BJ (cell line): ENCODE measurements around the gene PCDH9. TPM values are rescaled to one million over a fixed set of nuclear protein-coding genes. Genes with fewer than 3 reads are reported as not detected.

Experiments used
- CTCF ChIA-PET: fragments of 350-600 bp; formaldehyde crosslinking; extraction: SDS; loops from one replicate; lab custom pipeline; 2021; ENCODE audit warnings: antibody characterized with exemption, inconsistent platforms; lab: Yijun Ruan, JAX
- POLR2A ChIA-PET: fragments of 300-600 bp; sonication (Branson Sonifier 250); formaldehyde crosslinking; extraction: SDS; loops from one replicate; lab custom pipeline; 2021; ENCODE audit warnings: antibody characterized with exemption; lab: Charles Lee
- DNase-seq: peaks from one replicate; pipeline ENCODE4 v3.0.0-alpha.2; 2011; ENCODE audit warnings: low read depth
- H3K27me3 ChIP-seq: 2 replicates; pipeline ENCODE4 v1.6.0; 2011; ENCODE audit warnings: low read length; ENCODE audit not compliant: control insufficient read depth, insufficient read depth
- H3K36me3 ChIP-seq: 2 replicates; pipeline ENCODE4 v1.5.1; 2011; ENCODE audit warnings: low read length; ENCODE audit not compliant: control insufficient read depth, insufficient read depth
- H3K4me3 ChIP-seq: 2 replicates; pipeline ENCODE4 v1.5.1; 2011; ENCODE audit warnings: low read depth, mild to moderate bottlenecking, control low read depth, low read length
- polyA plus RNA-seq: library from polyadenylated mRNA; depleted of rRNA; stranded (reverse); fragments of >200 nt; gene quantifications from 2 replicates; pipeline ENCODE4 v1.2.3, GENCODE V29; 2011
- TF ChIP-seq, protein P1 (sequence below): IDR thresholded peaks from 2 replicates; pipeline ENCODE4 v1.5.1; 2011; ENCODE audit warnings: low read depth, mild to moderate bottlenecking, control low read depth, inconsistent platforms, low read length, moderate library complexity; ENCODE audit not compliant: insufficient read depth

The PCDH9 gene
- polyA plus RNA-seq, 1 experiment: 2.3 TPM

DNA sequence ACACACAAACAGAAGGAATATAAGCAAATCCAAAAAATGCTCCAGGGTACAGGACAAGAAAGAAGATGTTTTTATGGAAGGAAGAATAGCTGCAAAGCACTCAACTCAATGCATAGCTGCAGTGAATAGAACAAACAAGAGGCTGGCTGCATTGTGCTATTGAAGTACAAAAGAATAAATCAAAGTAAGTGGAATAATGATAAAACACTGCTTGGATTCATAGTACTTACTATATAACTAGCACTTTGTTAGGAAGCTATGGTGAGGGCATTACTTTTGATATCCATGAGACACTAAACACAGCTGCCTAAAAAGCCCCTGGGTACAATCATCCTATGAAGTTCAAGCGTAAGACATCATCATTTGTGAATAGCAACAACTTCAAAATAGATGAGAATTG is 350.1 kb downstream of the PCDH9 start:
- TF ChIP-seq, protein P1, sequence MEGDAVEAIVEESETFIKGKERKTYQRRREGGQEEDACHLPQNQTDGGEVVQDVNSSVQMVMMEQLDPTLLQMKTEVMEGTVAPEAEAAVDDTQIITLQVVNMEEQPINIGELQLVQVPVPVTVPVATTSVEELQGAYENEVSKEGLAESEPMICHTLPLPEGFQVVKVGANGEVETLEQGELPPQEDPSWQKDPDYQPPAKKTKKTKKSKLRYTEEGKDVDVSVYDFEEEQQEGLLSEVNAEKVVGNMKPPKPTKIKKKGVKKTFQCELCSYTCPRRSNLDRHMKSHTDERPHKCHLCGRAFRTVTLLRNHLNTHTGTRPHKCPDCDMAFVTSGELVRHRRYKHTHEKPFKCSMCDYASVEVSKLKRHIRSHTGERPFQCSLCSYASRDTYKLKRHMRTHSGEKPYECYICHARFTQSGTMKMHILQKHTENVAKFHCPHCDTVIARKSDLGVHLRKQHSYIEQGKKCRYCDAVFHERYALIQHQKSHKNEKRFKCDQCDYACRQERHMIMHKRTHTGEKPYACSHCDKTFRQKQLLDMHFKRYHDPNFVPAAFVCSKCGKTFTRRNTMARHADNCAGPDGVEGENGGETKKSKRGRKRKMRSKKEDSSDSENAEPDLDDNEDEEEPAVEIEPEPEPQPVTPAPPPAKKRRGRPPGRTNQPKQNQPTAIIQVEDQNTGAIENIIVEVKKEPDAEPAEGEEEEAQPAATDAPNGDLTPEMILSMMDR: no peak
- no peaks in the 10 kb centered on the region for H3K36me3 ChIP-seq
- ChIA-PET POLR2A (no interaction called here), CTCF (no interaction called here)
- DNase-seq: no peak
- no peak overlapping the region for H3K4me3 ChIP-seq
- H3K27me3 ChIP-seq: no peaks in the 10 kb centered on the region

DNA sequence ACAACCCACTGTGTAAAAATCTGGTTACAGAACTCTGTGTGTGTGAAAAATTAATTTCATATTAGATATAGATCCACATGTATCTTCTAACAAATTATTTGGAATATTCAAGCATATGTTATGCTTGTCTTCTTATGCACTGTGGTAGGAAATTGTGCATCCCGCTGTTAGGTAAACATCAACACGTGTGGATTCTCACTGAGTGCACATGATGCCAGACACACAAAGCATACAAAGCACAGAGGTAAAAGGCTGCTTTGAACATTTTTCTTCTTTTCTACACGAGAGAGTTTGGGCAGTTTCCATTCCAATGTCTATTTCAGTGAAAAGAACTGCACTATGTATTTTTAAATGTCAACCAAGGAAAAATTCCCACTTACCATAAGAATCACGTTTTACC is 354.9 kb downstream of the PCDH9 start:
- CTCF ChIA-PET: no interaction called here
- no peaks in the 10 kb centered on the region for H3K36me3 ChIP-seq
- H3K27me3 ChIP-seq: no peaks in the 10 kb centered on the region
- H3K4me3 ChIP-seq: no peak overlapping the region
- no peak for DNase-seq
- POLR2A ChIA-PET: no interaction called here
- TF ChIP-seq, protein P1: no peak

DNA sequence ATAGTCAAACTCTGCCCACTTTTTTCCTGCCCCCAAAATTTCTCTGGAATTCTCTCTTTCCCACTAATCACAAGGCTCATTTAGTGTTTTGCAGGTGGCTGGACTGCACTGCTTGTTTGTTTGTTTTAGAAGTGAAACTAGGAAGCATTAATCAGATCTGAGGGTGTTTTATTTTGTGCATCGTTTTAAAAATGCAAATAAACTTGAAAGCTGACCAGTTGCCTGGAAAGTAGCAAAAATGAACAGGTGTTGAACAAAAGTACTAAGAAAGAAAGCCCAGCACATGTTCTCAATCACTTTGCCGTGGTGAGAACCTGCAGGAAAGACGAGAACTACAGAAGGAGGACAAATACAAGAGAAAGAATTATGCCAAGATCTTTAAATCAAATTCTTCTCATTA is 365.5 kb downstream of the PCDH9 start:
- CTCF ChIA-PET: no interaction called here
- no peak for DNase-seq
- H3K27me3 ChIP-seq: no peaks in the 10 kb centered on the region
- TF ChIP-seq, protein P1: no peak
- no peaks in the 10 kb centered on the region for H3K36me3 ChIP-seq
- no peak overlapping the region for H3K4me3 ChIP-seq
- POLR2A ChIA-PET: no interaction called here

DNA sequence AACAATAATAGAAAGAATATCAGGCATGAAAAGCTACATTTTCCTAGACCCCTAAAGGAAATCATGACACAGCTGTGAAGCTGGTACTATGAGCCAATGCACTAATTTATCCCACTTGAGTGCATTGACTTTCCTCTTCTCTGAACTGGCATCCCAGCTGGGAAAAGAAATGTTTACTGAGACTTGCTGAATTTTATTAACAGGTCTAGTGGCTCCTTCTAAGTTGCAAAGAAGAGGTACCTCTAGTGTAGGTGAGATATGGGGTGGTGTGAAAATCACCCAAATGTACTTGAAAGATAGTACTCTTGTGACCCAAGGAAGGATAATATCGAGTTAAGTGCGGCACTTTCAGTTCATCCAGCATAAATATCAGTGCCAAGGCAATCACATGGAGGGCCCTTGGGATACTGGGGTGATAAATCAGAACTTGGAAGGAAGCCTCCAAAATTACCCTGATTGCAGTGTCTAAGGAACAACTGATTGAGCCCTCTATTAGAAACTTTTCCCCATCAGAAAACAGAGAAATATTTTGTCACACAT is 369.2 kb downstream of the PCDH9 start:
- DNase-seq: no peak
- ChIA-PET CTCF (no interaction called here), POLR2A (no interaction called here)
- no peaks in the 10 kb centered on the region for H3K27me3 ChIP-seq
- TF ChIP-seq, protein P1: no peak
- no peak overlapping the region for H3K4me3 ChIP-seq
- no peaks in the 10 kb centered on the region for H3K36me3 ChIP-seq

GRCh38 chr13:66859934-66860877 is 369.9 kb downstream of the PCDH9 start:
- CTCF ChIA-PET: no interaction called here
- Histone ChIP-seq H3K27me3 (no peaks in the 10 kb centered on the region), H3K4me3 (no peak overlapping the region), H3K36me3 (no peaks in the 10 kb centered on the region)
- POLR2A ChIA-PET: no interaction called here
- TF ChIP-seq, protein P1: no peak
- no peak for DNase-seq
